Middle frontal gyrus (tissue), 1 donor: ENCODE results near the gene ANTXR2.

Source experiments
- DNase-seq: peaks from one replicate; pipeline ENCODE4 v3.0.0-alpha.2; 2015; ENCODE audit warnings: low spot score; ENCODE audit errors: extremely low spot score

Gene ANTXR2

DNA sequence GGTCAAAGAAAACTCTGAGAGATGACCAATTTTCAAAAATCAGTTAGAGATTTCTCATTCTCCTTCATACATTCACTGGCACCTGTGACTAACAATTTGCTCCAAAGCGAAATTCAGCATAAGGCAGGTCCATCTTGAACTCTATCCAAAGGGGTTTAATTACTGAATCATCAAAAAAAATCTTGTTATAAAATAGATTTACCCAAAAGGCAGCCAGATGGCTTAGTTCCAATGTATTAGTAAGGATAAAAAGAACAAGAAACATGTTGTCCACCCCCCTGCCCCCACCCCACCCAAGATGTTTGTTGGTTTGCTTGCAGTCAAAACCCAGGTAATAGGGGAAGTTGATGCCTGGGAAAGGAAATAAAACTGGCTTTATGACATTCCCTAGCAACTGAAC lies 200.3 kb downstream of the ANTXR2 start:
- DNase-seq = no peak

- no peak for DNase-seq
Observed at GRCh38 chr4:79871961-79872360, 201.1 kb downstream of the ANTXR2 start.

DNA sequence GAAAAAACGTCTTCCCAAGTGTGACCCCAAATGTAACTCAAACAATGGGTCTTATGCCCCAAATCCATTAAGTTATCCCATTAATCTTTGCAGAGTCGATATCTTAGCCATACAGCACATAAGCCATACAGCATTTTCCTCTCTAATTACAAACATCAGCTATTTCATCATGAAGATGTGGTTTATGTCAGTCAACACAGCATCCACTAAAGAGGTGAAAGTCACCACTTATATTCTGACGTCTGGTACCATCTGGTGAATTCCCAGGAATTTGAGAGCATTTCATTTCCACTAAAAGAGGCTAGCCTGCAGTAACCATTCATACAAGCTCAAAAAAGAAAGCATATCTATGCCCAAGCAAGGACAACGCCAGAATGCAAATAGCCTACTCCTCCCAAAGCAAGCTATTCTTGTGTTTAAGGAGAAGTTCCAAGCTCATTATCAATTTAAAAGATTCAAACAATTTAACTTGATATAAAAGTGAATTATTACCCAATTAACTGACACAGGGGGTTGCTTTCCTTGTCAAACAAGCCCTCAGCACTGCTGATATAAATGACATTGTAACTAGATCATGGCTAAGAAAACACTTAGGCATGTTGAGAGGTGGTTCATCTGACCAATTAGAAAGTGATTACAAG lies 203.3 kb downstream of the ANTXR2 start:
- no peak for DNase-seq

DNA sequence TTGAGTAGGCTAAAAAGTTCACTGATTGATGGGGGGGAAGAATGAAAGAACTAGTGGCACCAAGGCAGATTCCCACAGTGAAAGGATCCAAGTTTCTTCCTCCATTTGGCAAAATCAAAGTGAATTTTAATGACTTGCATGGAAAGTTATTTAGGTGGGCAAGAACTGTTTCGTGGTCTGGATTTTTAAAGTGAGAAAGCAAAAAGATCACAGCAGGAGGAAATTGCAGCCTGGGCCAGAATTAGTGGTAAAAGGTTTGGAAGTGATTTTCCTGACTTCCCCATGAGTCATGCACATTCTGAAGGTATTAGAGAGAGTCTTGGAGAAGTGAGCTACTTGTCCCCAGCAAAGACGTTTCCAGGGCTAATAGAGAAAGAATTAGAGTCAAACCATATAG lies 207.8 kb downstream of the ANTXR2 start:
- no peak for DNase-seq

DNA sequence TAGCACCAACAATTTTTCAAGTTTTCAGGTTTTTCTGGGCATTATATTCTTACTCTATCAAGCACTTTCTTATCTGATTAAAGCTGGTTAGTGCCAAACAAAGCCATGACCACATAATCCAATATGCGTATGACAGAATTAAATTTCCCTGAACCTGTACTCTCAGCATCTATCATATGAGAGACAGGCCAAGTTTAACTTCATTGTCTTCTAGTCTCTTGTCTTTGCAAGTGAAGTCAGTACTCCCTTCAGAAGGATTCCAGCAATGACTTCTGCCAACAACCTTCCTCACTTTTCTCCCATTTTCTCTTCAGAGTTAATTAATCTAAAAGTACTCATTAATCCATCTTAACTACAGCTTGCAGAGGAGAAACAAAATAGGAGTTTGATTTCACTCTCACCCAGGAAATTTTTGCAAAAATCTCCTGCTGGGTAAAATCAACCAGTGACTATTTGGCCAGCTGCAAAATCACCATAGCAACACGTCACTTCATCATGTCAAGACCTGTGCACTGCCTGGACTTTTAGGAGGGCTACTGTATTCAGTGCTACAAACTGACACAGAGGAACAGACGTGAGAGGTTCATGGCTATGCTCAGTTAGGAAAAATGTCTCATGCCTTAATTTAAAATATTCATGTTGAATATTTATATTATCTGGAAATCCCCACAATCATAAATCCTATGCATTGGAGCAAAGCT lies 208.4 kb downstream of the ANTXR2 start:
- DNase-seq = no peak

DNA sequence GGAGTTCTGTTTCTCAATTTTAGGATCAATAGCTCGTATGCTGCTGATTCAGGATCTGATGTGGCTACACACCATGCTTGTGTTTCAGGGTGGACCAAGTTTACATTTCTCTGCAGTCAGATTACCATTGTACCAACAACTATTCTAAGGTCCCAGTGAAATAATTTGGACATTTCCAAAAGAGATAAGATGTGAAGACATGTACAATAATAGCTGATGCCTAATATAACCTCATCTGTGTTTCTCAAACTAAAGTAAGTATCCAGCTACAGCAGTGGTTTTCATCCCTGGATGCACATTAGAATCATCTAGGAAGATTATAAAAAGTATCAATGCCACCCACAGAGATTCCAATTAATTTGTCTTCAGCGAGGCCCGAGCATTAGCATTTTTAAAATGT lies 209.7 kb downstream of the ANTXR2 start:
- no peak for DNase-seq

- no peak for DNase-seq
Observed at GRCh38 chr4:79862821-79863220, 210.2 kb downstream of the ANTXR2 start.

DNA sequence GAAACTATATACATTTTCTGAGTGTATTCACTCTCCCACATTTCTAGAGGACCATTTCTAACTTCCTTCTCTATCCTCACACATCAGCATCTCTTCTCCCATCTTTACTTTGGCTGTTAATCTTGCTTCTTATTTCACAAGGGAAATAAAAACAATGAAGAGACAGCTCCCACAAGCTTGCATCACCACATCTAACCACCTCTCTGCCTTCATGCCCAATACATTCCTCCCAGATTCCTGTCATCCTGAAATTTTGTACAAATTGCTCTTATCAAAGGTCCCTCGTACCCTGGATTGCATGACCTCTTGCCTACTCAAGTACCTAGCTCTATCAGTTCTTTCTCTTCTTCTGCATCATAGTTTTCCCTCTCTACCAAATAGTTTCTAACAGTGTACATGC lies 215.2 kb downstream of the ANTXR2 start:
- DNase-seq = no peak

- no peak for DNase-seq
Observed at GRCh38 chr4:79856196-79856595, 216.8 kb downstream of the ANTXR2 start.

DNA sequence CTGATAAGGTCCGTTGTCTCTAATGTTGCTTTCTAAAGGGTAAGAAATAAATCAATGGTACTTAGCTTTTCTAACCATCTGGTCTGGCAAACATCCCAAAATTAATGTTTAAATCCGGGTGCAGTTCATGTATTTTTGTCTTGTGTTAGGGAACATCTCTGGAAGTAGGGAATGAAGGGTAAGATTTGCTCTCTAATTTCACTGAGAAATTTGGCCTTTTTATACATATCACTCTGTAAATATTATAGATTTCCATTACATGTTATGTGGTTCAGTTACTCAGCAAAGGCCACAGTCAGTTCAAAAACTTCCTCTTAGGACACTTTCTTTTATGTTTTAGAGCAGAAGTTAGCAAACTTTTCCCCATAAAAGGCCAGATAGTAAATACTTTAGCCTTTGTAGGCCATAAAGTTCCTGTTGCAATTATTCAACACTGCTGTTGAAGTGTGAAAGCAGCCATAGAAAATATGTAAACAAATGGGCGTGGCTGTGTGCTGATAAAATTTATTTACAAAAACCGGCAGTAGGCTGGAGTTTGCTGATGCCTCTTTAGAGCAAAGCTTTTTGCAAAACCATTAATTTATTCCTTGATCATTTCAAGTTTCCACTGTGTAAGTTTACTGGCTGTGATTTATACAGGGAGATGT lies 218.1 kb downstream of the ANTXR2 start:
- no peak for DNase-seq

DNA sequence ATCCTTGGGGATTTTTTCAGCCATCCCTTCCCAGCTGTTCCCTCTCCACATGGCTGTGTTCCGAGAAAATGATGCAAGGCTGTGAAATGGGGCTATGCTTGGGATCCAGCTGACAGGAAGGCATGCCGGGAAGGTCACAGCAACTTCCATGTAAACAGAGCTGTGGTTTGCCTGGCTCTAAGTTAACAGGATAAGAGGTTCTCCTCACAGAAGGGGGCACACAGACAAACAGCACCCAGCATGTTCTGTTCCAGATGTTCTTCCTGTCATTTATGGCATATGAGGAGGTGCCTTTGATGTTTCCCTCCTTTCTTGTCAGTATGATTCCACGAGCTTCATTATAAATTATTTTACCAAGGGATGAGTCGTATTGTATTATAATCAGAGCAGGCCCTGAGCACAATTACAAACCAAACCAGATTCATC lies 220.7 kb downstream of the ANTXR2 start:
- no peak for DNase-seq

GRCh38 chr4:79851625-79852304 lies 221.3 kb downstream of the ANTXR2 start:
- DNase-seq = no peak
